GM11168 (cell line): ENCODE measurements around the gene MIB1.

Experiments
- in situ Hi-C: fragments of 300-500 bp; cut with MboI; formaldehyde crosslinking; loops from one replicate; pipeline ENCODE4 v1.12.0; 2022; ENCODE audit warnings: low sequenced_read_pairs; ENCODE audit not compliant: unreplicated experiment

Gene MIB1

GRCh38 chr18:21805771-21806366, 65.3 kb downstream of the MIB1 start:
- in situ Hi-C loops: no loop called here

GRCh38 chr18:21808185-21808584, 67.6 kb downstream of the MIB1 start:
- in situ Hi-C loops: no loop called here

GRCh38 chr18:21809725-21810124, 69.1 kb downstream of the MIB1 start:
- in situ Hi-C loops: no loop called here

GRCh38 chr18:21815101-21815500, 74.5 kb downstream of the MIB1 start:
- in situ Hi-C loops: no loop called here

GRCh38 chr18:21820033-21820810, 79.6 kb downstream of the MIB1 start:
- in situ Hi-C loops: no loop called here

GRCh38 chr18:21820811-21821143, 80.2 kb downstream of the MIB1 start:
- in situ Hi-C loops: no loop called here

- in situ Hi-C loops: no loop called here
Measured at GRCh38 chr18:21823848-21824247, 83.3 kb downstream of the MIB1 start.

GRCh38 chr18:21826196-21826595, 85.6 kb downstream of the MIB1 start:
- in situ Hi-C loops: no loop called here

- in situ Hi-C loops: no loop called here
Measured at GRCh38 chr18:21826641-21827302, 86.2 kb downstream of the MIB1 start.

- in situ Hi-C loops: no loop called here
Measured at GRCh38 chr18:21830532-21830931, 89.9 kb downstream of the MIB1 start.

GRCh38 chr18:21831413-21831831, 90.8 kb downstream of the MIB1 start:
- in situ Hi-C loops: no loop called here

- in situ Hi-C loops: no loop called here
Measured at GRCh38 chr18:21833604-21834298, 93.2 kb downstream of the MIB1 start.

GRCh38 chr18:21834299-21834660, 93.7 kb downstream of the MIB1 start:
- in situ Hi-C loops: no loop called here

- in situ Hi-C loops: no loop called here
Measured at GRCh38 chr18:21841570-21841969, 101.0 kb downstream of the MIB1 start.

- in situ Hi-C loops: no loop called here
Measured at GRCh38 chr18:21843341-21843740, 102.7 kb downstream of the MIB1 start.

GRCh38 chr18:21851327-21851961, 110.9 kb downstream of the MIB1 start:
- in situ Hi-C loops: no loop called here

- in situ Hi-C loops: no loop called here
Measured at GRCh38 chr18:21853016-21853415, 112.4 kb downstream of the MIB1 start.

GRCh38 chr18:21853775-21854552, 113.4 kb downstream of the MIB1 start:
- in situ Hi-C loops: no loop called here

- in situ Hi-C loops: no loop called here
Measured at GRCh38 chr18:21855432-21855831, 114.8 kb downstream of the MIB1 start.

- in situ Hi-C loops: no loop called here
Measured at GRCh38 chr18:21857871-21858270, 117.3 kb downstream of the MIB1 start.
